ENCODE results near the gene C2CD4C. TPM values are rescaled to one million over a fixed set of nuclear protein-coding genes. Genes with fewer than 3 reads are reported as not detected.

The C2CD4C gene
- total RNA-seq, 4 donors from 2014 or later, result 0.19 to 9.6 (median 1.8) TPM

- no peak for ATAC-seq (ENCODE audit: low FRiP score)
- DNase-seq (ENCODE audit: low spot score), result no peak
- no peak for TF ChIP-seq CTCF (IDR thresholded peaks at IDR 0.05)
Observed at GRCh38 chr19:370641-371330, 38.2 kb downstream of the C2CD4C start.

DNA sequence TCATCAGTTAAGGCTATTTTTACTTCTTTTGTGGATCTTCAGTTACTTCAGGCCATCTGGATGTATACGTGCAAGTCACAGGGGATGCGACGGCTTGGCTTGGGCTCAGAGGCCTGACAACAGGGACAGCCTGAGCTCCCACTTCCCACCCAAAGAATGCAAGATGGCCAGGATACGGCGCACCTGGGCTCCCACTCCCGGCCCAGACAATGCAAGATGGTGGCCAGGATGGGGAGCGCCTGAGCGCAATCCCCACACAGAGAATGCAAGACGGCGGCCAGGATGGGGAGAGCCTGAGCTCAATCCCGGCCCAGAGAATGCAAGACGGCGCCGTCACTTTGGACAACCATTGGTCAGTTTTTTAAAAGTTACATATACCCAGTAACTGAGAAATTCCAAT is 39.1 kb downstream of the C2CD4C start:
- DNase-seq (ENCODE audit: low spot score), result no peak

DNA sequence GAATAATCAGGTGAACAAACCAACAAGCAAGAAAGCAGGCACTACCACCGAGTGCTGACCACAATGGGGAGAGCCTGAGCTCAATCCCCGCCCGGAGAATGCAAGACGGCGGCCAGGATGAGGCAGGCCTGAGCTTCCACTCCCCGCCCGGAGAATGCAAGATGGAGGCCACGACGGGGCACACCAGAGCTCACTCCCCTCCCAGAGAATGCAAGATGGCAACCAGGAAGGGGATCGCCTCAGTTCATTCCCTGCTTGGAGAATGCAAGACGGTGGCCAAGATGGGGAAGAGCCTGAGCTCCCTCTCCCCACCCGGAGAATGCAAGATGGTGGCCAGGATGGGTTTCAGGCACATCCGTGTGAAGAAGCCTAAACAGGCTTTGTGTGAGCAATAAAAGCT is 39.7 kb downstream of the C2CD4C start:
- DNase-seq (ENCODE audit: low spot score) (no peak), ATAC-seq (ENCODE audit: low FRiP score) (no peak)
- TF ChIP-seq CTCF (IDR thresholded peaks at IDR 0.05), result no peak

More for the DNA sequence above, 39.1 kb downstream of the C2CD4C start:
- no peak for ATAC-seq (ENCODE audit: low FRiP score)
- TF ChIP-seq CTCF (IDR thresholded peaks at IDR 0.05), result no peak

DNA sequence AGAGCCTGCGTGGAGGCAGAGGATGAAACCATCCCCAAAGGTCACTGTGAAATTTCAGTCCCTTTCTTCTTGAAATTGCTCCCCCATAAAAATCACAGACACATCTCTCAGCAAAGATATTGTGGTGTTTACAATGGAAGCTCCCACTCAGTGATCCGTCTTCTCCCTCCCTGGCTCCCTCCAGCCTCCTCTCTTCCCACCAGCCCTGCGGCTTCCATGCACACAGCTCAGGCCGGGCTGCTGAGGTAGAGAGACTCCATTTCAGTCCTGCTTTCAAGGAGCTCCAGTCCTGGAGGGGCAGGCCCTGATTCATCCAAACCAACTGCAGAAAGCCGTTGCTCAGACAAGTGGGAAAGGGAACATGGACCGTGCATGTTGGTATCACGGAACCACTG is 40.3 kb downstream of the C2CD4C start:
- ATAC-seq (ENCODE audit: low FRiP score) (no peak), DNase-seq (ENCODE audit: low spot score) (no peak)
- TF ChIP-seq CTCF (IDR thresholded peaks at IDR 0.05), result no peak

DNA sequence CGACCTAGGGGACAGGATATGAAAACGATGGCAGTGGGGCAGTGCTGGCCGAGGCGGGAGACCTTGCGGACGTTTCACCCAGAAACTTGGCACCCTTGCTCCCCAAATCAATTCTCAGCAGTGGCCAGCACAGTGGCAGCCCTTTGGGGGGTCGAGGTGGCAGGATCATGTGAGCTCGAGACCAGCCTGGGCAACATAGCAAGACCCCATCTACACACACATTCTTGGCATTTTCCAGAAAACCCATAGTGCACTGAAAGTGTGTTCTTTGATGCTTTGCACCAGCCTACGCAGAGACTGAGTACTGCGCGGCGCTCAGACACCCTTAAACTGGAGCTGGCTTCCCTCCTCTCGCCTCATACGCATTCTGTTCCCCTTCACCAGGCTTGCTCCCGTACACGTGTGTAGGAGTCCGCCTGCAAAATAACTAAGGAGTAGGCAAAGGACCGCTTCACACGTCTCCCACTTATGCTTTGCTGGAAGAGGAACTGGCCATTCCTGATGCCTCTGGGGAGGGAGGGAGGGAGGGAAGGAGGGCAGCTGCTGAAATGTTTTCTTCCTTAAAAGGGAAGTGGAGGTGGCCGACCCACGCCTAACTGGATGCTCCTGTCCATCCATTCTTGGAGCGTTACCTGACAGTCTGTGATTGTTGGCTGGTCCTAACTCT is 40.9 kb downstream of the C2CD4C start:
- no peak for ATAC-seq (ENCODE audit: low FRiP score)

DNA sequence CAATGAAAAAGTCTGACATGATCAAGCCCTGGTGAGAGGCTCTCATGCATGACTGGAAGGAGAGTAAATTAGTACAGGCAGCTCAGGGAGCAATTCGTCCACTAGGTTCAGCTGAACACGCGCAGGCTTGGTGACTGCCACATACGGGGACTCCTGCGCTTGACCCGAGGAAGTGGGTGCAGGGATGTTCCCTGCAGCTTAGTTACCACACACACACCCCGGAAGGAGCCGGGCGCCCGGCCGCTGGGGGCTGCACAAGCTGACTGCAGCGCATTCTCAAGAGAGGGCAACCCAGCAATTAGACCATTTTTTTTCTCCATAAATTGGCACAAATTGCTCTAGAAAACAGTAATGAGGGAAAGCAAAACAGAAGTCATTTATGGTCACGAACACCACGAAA is 41.4 kb downstream of the C2CD4C start:
- no peak for ATAC-seq (ENCODE audit: low FRiP score)
- TF ChIP-seq CTCF (IDR thresholded peaks at IDR 0.05), result no peak
- no peak for DNase-seq (ENCODE audit: low spot score)

More for the DNA sequence above, 40.9 kb downstream of the C2CD4C start:
- no peak for TF ChIP-seq CTCF (IDR thresholded peaks at IDR 0.05)
- no peak for DNase-seq (ENCODE audit: low spot score)

DNA sequence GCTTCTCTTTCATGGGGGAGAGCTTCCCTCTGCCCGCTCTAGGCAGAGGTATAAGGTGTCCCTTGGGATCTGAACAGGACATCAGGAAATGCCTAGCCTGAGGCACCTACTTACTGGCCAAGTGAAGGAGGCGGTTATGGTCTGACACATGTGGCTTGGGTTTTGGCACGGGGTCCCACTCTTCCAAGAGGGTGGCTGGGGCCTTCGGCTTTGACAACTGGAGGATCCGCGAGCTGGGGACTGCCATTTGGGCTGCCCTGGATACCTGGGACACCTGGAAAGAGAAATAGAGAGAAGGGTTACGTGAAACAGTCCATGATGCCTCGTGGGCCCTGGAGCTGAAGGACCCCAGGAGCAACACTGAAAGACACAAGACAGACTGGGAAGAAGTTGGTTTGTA is 42.0 kb downstream of the C2CD4C start:
- ATAC-seq (ENCODE audit: low FRiP score) (no peak), DNase-seq (ENCODE audit: low spot score) (no peak)
- TF ChIP-seq CTCF (IDR thresholded peaks at IDR 0.05), result no peak
